HepG2 (cell line): ENCODE measurements around the gene TPGS1. TPM values are rescaled to one million over a fixed set of nuclear protein-coding genes. Genes with fewer than 3 reads are reported as not detected.

ENCODE experiments used
- FOXM1 ChIP-seq: sonication (generic); formaldehyde crosslinking; IDR thresholded peaks from 2 replicates; pipeline ENCODE4 v1.5.0; 2020; ENCODE audit warnings: missing genetic modification reagents
- FOXO4 ChIP-seq: sonication (generic); formaldehyde crosslinking; conservative IDR thresholded peaks from 2 replicates; pipeline ENCODE4 v1.8.1; 2023; ENCODE audit warnings: missing genetic modification reagents
- GATA4 ChIP-seq: sonication (generic); IDR thresholded peaks from 2 replicates; pipeline ENCODE4 v1.6.1; 2016; ENCODE audit warnings: antibody characterized with exemption, low read depth, borderline replicate concordance
- KMT2B ChIP-seq: IDR thresholded peaks from 2 replicates; pipeline ENCODE4 v1.6.1; 2016; ENCODE audit warnings: missing genetic modification reagents, missing compliant biosample characterization
- MNT ChIP-seq: fragments of 450-650 bp; IDR thresholded peaks from 2 replicates; pipeline ENCODE4 v1.6.1; 2016
- PHF21A ChIP-seq: sonication (generic); formaldehyde crosslinking; IDR thresholded peaks from 2 replicates; pipeline ENCODE4 v1.5.0; 2020; ENCODE audit warnings: mild to moderate bottlenecking, missing genetic modification reagents
- REL ChIP-seq: sonication (generic); formaldehyde crosslinking; conservative IDR thresholded peaks from 2 replicates; pipeline ENCODE4 v1.8.0; 2022; ENCODE audit warnings: mild to moderate bottlenecking, missing genetic modification reagents, moderate library complexity
- SAP130 ChIP-seq: IDR thresholded peaks from 2 replicates; pipeline ENCODE4 v1.6.1; 2016; ENCODE audit warnings: low read depth
- YEATS4 ChIP-seq: sonication (generic); formaldehyde crosslinking; IDR thresholded peaks from 2 replicates; pipeline ENCODE4 v1.4.0; 2020; ENCODE audit warnings: missing genetic modification reagents, borderline replicate concordance
- ZNF17 ChIP-seq: sonication (generic); formaldehyde crosslinking; IDR thresholded peaks from 2 replicates; pipeline ENCODE4 v1.5.0; 2020; ENCODE audit warnings: mild to moderate bottlenecking, missing genetic modification reagents
- ZNF263 ChIP-seq: sonication (generic); formaldehyde crosslinking; IDR thresholded peaks from 2 replicates; pipeline ENCODE4 v1.4.0; 2020; ENCODE audit warnings: missing genetic modification reagents
- ZNF446 ChIP-seq: sonication (generic); formaldehyde crosslinking; IDR thresholded peaks from 2 replicates; pipeline ENCODE4 v1.5.0; 2020; ENCODE audit warnings: mild to moderate bottlenecking, missing genetic modification reagents
- ZNF501 ChIP-seq: sonication (generic); formaldehyde crosslinking; IDR thresholded peaks from 2 replicates; pipeline ENCODE4 v1.5.1; 2020; ENCODE audit warnings: mild to moderate bottlenecking, moderate library complexity, missing genetic modification reagents
- ZNF577 ChIP-seq: sonication (generic); formaldehyde crosslinking; IDR thresholded peaks from 2 replicates; pipeline ENCODE4 v1.4.0; 2020; ENCODE audit warnings: mild to moderate bottlenecking, low read depth, missing genetic modification reagents, borderline replicate concordance
- ZNF644 ChIP-seq: IDR thresholded peaks from 2 replicates; pipeline ENCODE4 v1.6.1; 2016; ENCODE audit warnings: low read depth
- ZNF672 ChIP-seq: sonication (generic); formaldehyde crosslinking; IDR thresholded peaks from 2 replicates; pipeline ENCODE4 v1.8.1; 2022; ENCODE audit warnings: missing genetic modification reagents
- ZNF687 ChIP-seq: sonication (generic); formaldehyde crosslinking; IDR thresholded peaks from 2 replicates; pipeline ENCODE4 v1.5.1; 2020; ENCODE audit warnings: mild to moderate bottlenecking, missing genetic modification reagents, moderate library complexity
- ZNF761 ChIP-seq: sonication (generic); formaldehyde crosslinking; conservative IDR thresholded peaks from 2 replicates; pipeline ENCODE4 v1.4.0; 2020; ENCODE audit warnings: mild to moderate bottlenecking, missing genetic modification reagents
- ZNF800 ChIP-seq: sonication (generic); formaldehyde crosslinking; IDR thresholded peaks from 2 replicates; pipeline ENCODE4 v1.4.0; 2020; ENCODE audit warnings: missing genetic modification reagents
- polyA plus RNA-seq, 8 experiments: library from polyadenylated mRNA; depleted of rRNA in 3 of 8; stranded (reverse) in 7 of 8; unstranded in 1 of 8; fragments of >200 nt; fragmentation: Illumina TruSeq in 4 of 8; extraction: Trizol in 4 of 8; gene quantifications; 2 replicates each; pipeline versions ENCODE4 v1.2.1 to v1.2.3, GENCODE V29; 2011 to 2016; ENCODE audit warnings: low read depth in 4 of 8, missing spikeins in 1 of 8, mixed read lengths in 1 of 8; ENCODE audit not compliant: insufficient read depth in 1 of 8
- total RNA-seq, 5 experiments: library from RNA; depleted of rRNA; stranded (reverse); fragments of >200 nt; fragmentation: Illumina TruSeq; extraction: Trizol; gene quantifications; 2 replicates each; pipeline ENCODE4 v1.2.3, GENCODE V29; 2016; ENCODE audit warnings: low read depth in 1 of 5

TPGS1 gene
- total and polyA plus RNA-seq, 2 of the 13 experiments (the other 11 are each of a cell fraction or from before 2014, with no cell fraction given) = 1.1 to 6.2 TPM

GRCh38 chr19:489418-490196 lies 17.7 kb upstream of the TPGS1 start (continued):
- TF ChIP-seq ZNF800 (CRISPR knock-in tag) = no peak
- peak; percentile 79 for TF ChIP-seq ZNF687 (CRISPR knock-in tag)
- TF ChIP-seq ZNF761 (CRISPR knock-in tag) = no peak; the same call in 1 of the 2 replicates
- TF ChIP-seq ZNF17 (CRISPR knock-in tag) = peak; percentile 63; the same call in 1 of the 2 replicates
- peak; percentile 95 for TF ChIP-seq ZNF263
- TF ChIP-seq FOXO4 (CRISPR knock-in tag) = 0 out of 2 replicates have a peak, but pooled peaks have one; percentile 94
- no peak for TF ChIP-seq ZNF672 (CRISPR knock-in tag)
- no peak for TF ChIP-seq ZNF644 (CRISPR knock-in tag)
- 0 out of 2 replicates have a peak, but pooled peaks have one; percentile 3 for TF ChIP-seq SAP130 (CRISPR knock-in tag)
- TF ChIP-seq REL = no peak
- TF ChIP-seq PHF21A (CRISPR knock-in tag) = no peak
- 0 out of 2 replicates have a peak, but pooled peaks have one; percentile 8 for TF ChIP-seq GATA4
- TF ChIP-seq ZNF577 (CRISPR knock-in tag) = no peak
- TF ChIP-seq KMT2B (CRISPR knock-in tag) = no peak
- no peak; the same call in 1 of the 2 replicates for TF ChIP-seq ZNF446 (CRISPR knock-in tag)
- TF ChIP-seq YEATS4 = no peak
- TF ChIP-seq FOXM1 (CRISPR knock-in tag) = no peak
- TF ChIP-seq ZNF501 (CRISPR knock-in tag) = peak; percentile 60; the same call in 1 of the 2 replicates
- TF ChIP-seq MNT = no peak
